UCSD-AML1 (cell line): ENCODE results near the gene ZNF91.
"Not testable (repeated sequence)": the region's sequence is repeated elsewhere in the genome, so short reads cannot be mapped to it uniquely, and the experiment has no call there.

ENCODE experiments used
- DNase-seq: peaks from one replicate; lab custom pipeline; 2025; ENCODE audit not compliant: unreplicated experiment; lab: John Stamatoyannopoulos, UW

Gene ZNF91

GRCh38 chr19:23321403-23321802 lies 73.9 kb downstream of the ZNF91 start:
- DNase-seq = not testable (repeated sequence)

GRCh38 chr19:23319571-23319970 lies 75.7 kb downstream of the ZNF91 start:
- not testable (repeated sequence) for DNase-seq

- DNase-seq = not testable (repeated sequence)
These were observed 76.3 kb downstream of the ZNF91 start for GRCh38 chr19:23318941-23319340.

GRCh38 chr19:23318143-23318542 lies 77.1 kb downstream of the ZNF91 start:
- DNase-seq = no peak

- no peak for DNase-seq
These were observed 80.0 kb downstream of the ZNF91 start for GRCh38 chr19:23315286-23315685.

GRCh38 chr19:23314505-23315251 lies 80.6 kb downstream of the ZNF91 start:
- no peak for DNase-seq

GRCh38 chr19:23313196-23313595 lies 82.1 kb downstream of the ZNF91 start:
- no peak for DNase-seq

- DNase-seq = no peak
These were observed 82.8 kb downstream of the ZNF91 start for GRCh38 chr19:23312515-23312914.

- no peak for DNase-seq
These were observed 83.7 kb downstream of the ZNF91 start for GRCh38 chr19:23311551-23311950.

GRCh38 chr19:23310729-23311211 lies 84.5 kb downstream of the ZNF91 start:
- DNase-seq = no peak

- DNase-seq = no peak
These were observed 85.3 kb downstream of the ZNF91 start for GRCh38 chr19:23309926-23310325.

GRCh38 chr19:23305555-23305954 lies 89.7 kb downstream of the ZNF91 start:
- DNase-seq = no peak

GRCh38 chr19:23304238-23304637 lies 91.0 kb downstream of the ZNF91 start:
- no peak for DNase-seq

GRCh38 chr19:23294141-23294540 lies 101.1 kb downstream of the ZNF91 start:
- no peak for DNase-seq

- DNase-seq = not testable (repeated sequence)
These were observed 105.3 kb downstream of the ZNF91 start for GRCh38 chr19:23289966-23290365.
